Trophoblast cell (in vitro differentiated cells and primary cell): ENCODE data around the gene UQCC2.

Experiments used
- DNase-seq, 2 donors: peaks; one replicate each; pipeline ENCODE4 v3.0.0-alpha.2; 2016
- H2AFZ ChIP-seq: 2 replicates; pipeline ENCODE4 v1.6.1; 2013; ENCODE audit warnings: low read length, moderate library complexity, mild to moderate bottlenecking; ENCODE audit not compliant: insufficient read depth, poor library complexity
- H2AK5ac ChIP-seq: 2 replicates; pipeline ENCODE4 v1.6.1; 2013; ENCODE audit warnings: mild to moderate bottlenecking, low read length
- H2BK120ac ChIP-seq: 2 replicates; pipeline ENCODE4 v1.6.1; 2013; ENCODE audit warnings: low read length, mild to moderate bottlenecking, moderate library complexity; ENCODE audit not compliant: insufficient read depth, poor library complexity
- H2BK12ac ChIP-seq: 2 replicates; pipeline ENCODE4 v1.6.1; 2013; ENCODE audit warnings: mild to moderate bottlenecking, low read length, moderate library complexity
- H2BK5ac ChIP-seq: 2 replicates; pipeline ENCODE4 v1.6.1; 2013; ENCODE audit warnings: low read length, low read depth, moderate library complexity, mild to moderate bottlenecking; ENCODE audit not compliant: poor library complexity
- H3K14ac ChIP-seq: 2 replicates; pipeline ENCODE4 v1.6.1; 2013; ENCODE audit warnings: mild to moderate bottlenecking, low read length
- H3K18ac ChIP-seq: 2 replicates; pipeline ENCODE4 v1.6.1; 2013; ENCODE audit warnings: mild to moderate bottlenecking, low read length
- H3K23ac ChIP-seq: 2 replicates; pipeline ENCODE4 v1.6.1; 2013; ENCODE audit warnings: low read length
- H3K27ac ChIP-seq: 2 replicates; pipeline ENCODE4 v1.5.1; 2013; ENCODE audit warnings: low read depth, mild to moderate bottlenecking, inconsistent platforms, low read length, moderate library complexity
- H3K27me3 ChIP-seq: 2 replicates; pipeline ENCODE4 v1.6.1; 2013; ENCODE audit warnings: inconsistent platforms, mild to moderate bottlenecking, low read length, moderate library complexity; ENCODE audit not compliant: insufficient read depth
- H3K36me3 ChIP-seq, 2 experiments: 1 replicate in 1 of 2; 2 replicates in 1 of 2; pipeline ENCODE4 v1.6.1; 2013; ENCODE audit warnings: low read length in 2 of 2, mild to moderate bottlenecking in 2 of 2, moderate library complexity in 1 of 2; ENCODE audit not compliant: insufficient read depth in 2 of 2, control insufficient read depth in 1 of 2
- H3K4ac ChIP-seq: 2 replicates; pipeline ENCODE4 v1.6.1; 2013; ENCODE audit warnings: low read depth, mild to moderate bottlenecking, low read length, moderate library complexity
- H3K4me1 ChIP-seq, 2 experiments: 1 replicate in 1 of 2; 2 replicates in 1 of 2; pipeline ENCODE4 v1.6.1; 2013; ENCODE audit warnings: low read length in 2 of 2, mild to moderate bottlenecking in 2 of 2, moderate library complexity in 1 of 2; ENCODE audit not compliant: insufficient read depth in 2 of 2, control insufficient read depth in 1 of 2
- H3K4me2 ChIP-seq: 2 replicates; pipeline ENCODE4 v1.6.1; 2013; ENCODE audit warnings: inconsistent platforms, mild to moderate bottlenecking, low read length, moderate library complexity
- H3K4me3 ChIP-seq: 2 replicates; pipeline ENCODE4 v1.5.1; 2013; ENCODE audit warnings: mild to moderate bottlenecking, low read depth, low read length, inconsistent platforms
- H3K79me1 ChIP-seq: one replicate; pipeline ENCODE4 v1.6.1; 2013; ENCODE audit warnings: low read length
- H3K79me2 ChIP-seq: 2 replicates; pipeline ENCODE4 v1.6.1; 2013; ENCODE audit warnings: low read length, mild to moderate bottlenecking; ENCODE audit not compliant: control insufficient read depth, insufficient read depth, poor library complexity
- H3K9ac ChIP-seq: 2 replicates; pipeline ENCODE4 v1.6.1; 2013; ENCODE audit warnings: mild to moderate bottlenecking, low read length
- H3K9me3 ChIP-seq: 2 replicates; pipeline ENCODE4 v1.6.1; 2013; ENCODE audit warnings: low read depth, mild to moderate bottlenecking, control low read depth, inconsistent platforms, low read length; ENCODE audit not compliant: insufficient read depth
- H4K12ac ChIP-seq: 2 replicates; pipeline ENCODE4 v1.6.1; 2013; ENCODE audit warnings: low read depth, mild to moderate bottlenecking, low read length, moderate library complexity
- H4K8ac ChIP-seq: 2 replicates; pipeline ENCODE4 v1.6.1; 2013; ENCODE audit warnings: low read depth, mild to moderate bottlenecking, low read length, moderate library complexity
- H4K91ac ChIP-seq: one replicate; pipeline ENCODE4 v1.6.1; 2013; ENCODE audit warnings: low read depth, mild to moderate bottlenecking, low read length, moderate library complexity
- WGBS: extraction: QIAGEN DNeasy Blood & Tissue Kit; methylation state at CpG from one replicate; pipeline ENCODE4 v1.1.7; 2013; ENCODE audit warnings: missing lambda C conversion rate; ENCODE audit not compliant: insufficient read length, insufficient coverage; ENCODE audit errors: extremely low coverage; 5-methylcytosine and 5-hydroxymethylcytosine counted together

Gene UQCC2

GRCh38 chr6:33682341-33682740 lies 29.2 kb downstream of the UQCC2 start:
- H4K91ac ChIP-seq, result no peak overlapping the region
- no peaks in the 10 kb centered on the region for H3K4me1 ChIP-seq
- no peaks in the 10 kb centered on the region for H3K79me2 ChIP-seq
- H3K27me3 ChIP-seq, result no peaks in the 10 kb centered on the region
- H4K12ac ChIP-seq, result no peak overlapping the region
- no CpG with 5 or more reads among the region's 13 CpGs for WGBS
- no peak overlapping the region for H3K4me2 ChIP-seq
- no peak overlapping the region for H2BK5ac ChIP-seq
- H3K27ac ChIP-seq, result no peak overlapping the region
- no peak overlapping the region for H2AK5ac ChIP-seq
- H2AFZ ChIP-seq, result no peak overlapping the region
- no peaks in the 10 kb centered on the region for H3K79me1 ChIP-seq
- no peak overlapping the region for H3K18ac ChIP-seq
- H3K4me3 ChIP-seq, result no peak overlapping the region
- no peak overlapping the region for H2BK120ac ChIP-seq
- peaks cover 21 to 28% of the 10 kb centered on the region in 2 experiments for H3K36me3 ChIP-seq
- no peak overlapping the region for H3K14ac ChIP-seq
- no peak for DNase-seq
- H3K4ac ChIP-seq, result no peak overlapping the region
- no peak overlapping the region for H3K9ac ChIP-seq
- no peaks in the 10 kb centered on the region for H3K9me3 ChIP-seq
- no peak overlapping the region for H3K23ac ChIP-seq
- no peak overlapping the region for H4K8ac ChIP-seq
- H2BK12ac ChIP-seq, result no peak overlapping the region

- H3K14ac ChIP-seq, result no peak overlapping the region
- H3K36me3 ChIP-seq, result peaks cover 12 to 15% of the 10 kb centered on the region in 2 experiments
- H2AK5ac ChIP-seq, result no peak overlapping the region
- no peak overlapping the region for H4K12ac ChIP-seq
- no peak overlapping the region for H3K9ac ChIP-seq
- H3K4ac ChIP-seq, result no peak overlapping the region
- H4K91ac ChIP-seq, result no peak overlapping the region
- H3K9me3 ChIP-seq, result no peaks in the 10 kb centered on the region
- H3K4me2 ChIP-seq, result no peak overlapping the region
- no peak overlapping the region for H3K4me3 ChIP-seq
- H2AFZ ChIP-seq, result no peak overlapping the region
- WGBS, result no CpG with 5 or more reads among the region's 20 CpGs
- H2BK12ac ChIP-seq, result no peak overlapping the region
- H3K18ac ChIP-seq, result no peak overlapping the region
- no peak overlapping the region for H3K23ac ChIP-seq
- H2BK120ac ChIP-seq, result no peak overlapping the region
- no peak for DNase-seq
- no peaks in the 10 kb centered on the region for H3K4me1 ChIP-seq
- H3K27me3 ChIP-seq, result no peaks in the 10 kb centered on the region
- no peaks in the 10 kb centered on the region for H3K79me1 ChIP-seq
- no peak overlapping the region for H4K8ac ChIP-seq
- H3K79me2 ChIP-seq, result no peaks in the 10 kb centered on the region
- no peak overlapping the region for H3K27ac ChIP-seq
- no peak overlapping the region for H2BK5ac ChIP-seq
Measured at GRCh38 chr6:33679761-33680160, 31.7 kb downstream of the UQCC2 start.

- Histone ChIP-seq H3K36me3 (peaks cover 12 to 15% of the 10 kb centered on the region in 2 experiments), H3K27me3 (no peaks in the 10 kb centered on the region), H3K9ac (no peak overlapping the region), H4K12ac (no peak overlapping the region), H3K79me1 (no peaks in the 10 kb centered on the region), H2BK12ac (no peak overlapping the region), H3K4me1 (no peaks in the 10 kb centered on the region), H3K4me3 (peak overlapping the region; percentile 13), H3K4me2 (no peak overlapping the region), H2AK5ac (no peak overlapping the region), H3K79me2 (no peaks in the 10 kb centered on the region), H3K9me3 (no peaks in the 10 kb centered on the region), H4K91ac (no peak overlapping the region), H2AFZ (no peak overlapping the region), H2BK120ac (no peak overlapping the region), H3K23ac (no peak overlapping the region), H3K4ac (no peak overlapping the region), H3K27ac (no peak overlapping the region), H3K14ac (no peak overlapping the region), H3K18ac (no peak overlapping the region), H4K8ac (no peak overlapping the region), H2BK5ac (no peak overlapping the region)
- no CpG with 5 or more reads among the region's 12 CpGs for WGBS
- DNase-seq, result no peak
Measured at GRCh38 chr6:33678932-33679490, 32.5 kb downstream of the UQCC2 start.

- Histone ChIP-seq H4K12ac (no peak overlapping the region), H2BK5ac (no peak overlapping the region), H3K36me3 (peaks cover 12 to 13% of the 10 kb centered on the region in 2 experiments), H2BK120ac (no peak overlapping the region), H3K4me3 (no peak overlapping the region), H4K91ac (no peak overlapping the region), H4K8ac (no peak overlapping the region), H2AFZ (no peak overlapping the region), H3K27ac (no peak overlapping the region), H3K23ac (no peak overlapping the region), H3K79me2 (no peaks in the 10 kb centered on the region), H3K14ac (no peak overlapping the region), H3K9ac (no peak overlapping the region), H3K4me1 (no peaks in the 10 kb centered on the region), H3K4ac (no peak overlapping the region), H3K4me2 (no peak overlapping the region), H2AK5ac (no peak overlapping the region), H3K18ac (no peak overlapping the region), H3K79me1 (no peaks in the 10 kb centered on the region), H2BK12ac (no peak overlapping the region), H3K27me3 (no peaks in the 10 kb centered on the region), H3K9me3 (no peaks in the 10 kb centered on the region)
- no peak for DNase-seq
- no CpG with 5 or more reads among the region's 24 CpGs for WGBS
Measured at GRCh38 chr6:33678233-33678931, 33.1 kb downstream of the UQCC2 start.
